Neural cell (in vitro differentiated cells): ENCODE measurements around the gene CNN1. TPM values are rescaled to one million over a fixed set of nuclear protein-coding genes. Genes with fewer than 3 reads are reported as not detected.

Experiments used
- H2AFZ ChIP-seq: fragments of 200-600, 300-800 bp; sonication (generic), shearing (Covaris generic); 2 replicates; pipeline ENCODE4 v1.6.0; 2014; ENCODE audit warnings: low read depth, mild to moderate bottlenecking, antibody characterized with exemption, low read length, moderate library complexity
- H3F3A ChIP-seq: fragments of 200-600 bp; shearing (Covaris generic); 2 replicates; pipeline ENCODE4 v1.6.1; 2016; ENCODE audit warnings: mild to moderate bottlenecking, moderate library complexity, mixed read lengths, antibody characterized with exemption, low read length; ENCODE audit not compliant: insufficient read depth, poor library complexity, severe bottlenecking
- H3K27ac ChIP-seq: fragments of 200-600, 300-800 bp; sonication (generic), shearing (Covaris generic); 2 replicates; pipeline ENCODE4 v1.5.1; 2014; ENCODE audit warnings: mild to moderate bottlenecking, low read length, moderate library complexity
- H3K27me3 ChIP-seq: fragments of 300-800, 200-600 bp; sonication (generic), shearing (Covaris generic); 2 replicates; pipeline ENCODE4 v1.6.0; 2014; ENCODE audit warnings: mild to moderate bottlenecking, low read depth, low read length, moderate library complexity; ENCODE audit not compliant: insufficient read depth
- H3K36me3 ChIP-seq: fragments of 300-800, 200-600 bp; sonication (generic), shearing (Covaris generic); 2 replicates; pipeline ENCODE4 v1.5.1; 2014; ENCODE audit warnings: mild to moderate bottlenecking, antibody characterized with exemption, low read length, moderate library complexity; ENCODE audit not compliant: insufficient read depth
- H3K4me2 ChIP-seq: fragments of 300-800, 200-600 bp; sonication (generic), shearing (Covaris generic); 2 replicates; pipeline ENCODE4 v1.6.0; 2014; ENCODE audit warnings: mild to moderate bottlenecking, low read length
- H3K4me3 ChIP-seq: fragments of 300-800, 200-600 bp; sonication (generic), shearing (Covaris generic); 2 replicates; pipeline ENCODE4 v1.5.1; 2014; ENCODE audit warnings: mild to moderate bottlenecking, low read length, moderate library complexity
- H3K79me2 ChIP-seq: fragments of 200-600 bp; shearing (Covaris generic); replicated peaks from 2 replicates; pipeline ENCODE4 v1.6.0; 2014; ENCODE audit warnings: mild to moderate bottlenecking, low read length, moderate library complexity; ENCODE audit not compliant: insufficient read depth
- H3K9ac ChIP-seq: fragments of 300-800, 200-600 bp; sonication (generic), shearing (Covaris generic); 2 replicates; pipeline ENCODE4 v1.6.1; 2016; ENCODE audit warnings: mild to moderate bottlenecking, low read length, mixed read lengths
- H3K9me2 ChIP-seq: fragments of 200-600 bp; shearing (Covaris generic); 2 replicates; pipeline ENCODE4 v1.6.1; 2016; ENCODE audit warnings: mild to moderate bottlenecking, low read length, mixed read lengths; ENCODE audit not compliant: insufficient read depth
- H3K9me3 ChIP-seq: fragments of 200-600, 300-800 bp; sonication (generic), shearing (Covaris generic); 2 replicates; pipeline ENCODE4 v1.6.1; 2016; ENCODE audit warnings: mild to moderate bottlenecking, mixed run types, low read length, moderate library complexity, mixed read lengths
- H4K20me1 ChIP-seq: fragments of 200-600 bp; shearing (Covaris generic); 2 replicates; pipeline ENCODE4 v1.6.1; 2016; ENCODE audit warnings: mild to moderate bottlenecking, mixed run types; ENCODE audit not compliant: insufficient read depth
- EP300 ChIP-seq: fragments of 450-650 bp; conservative IDR thresholded peaks from 2 replicates; pipeline ENCODE4 v1.6.1; 2014; ENCODE audit warnings: antibody characterized with exemption, mild to moderate bottlenecking, moderate library complexity; ENCODE audit not compliant: poor library complexity, severe bottlenecking
- EZH2 ChIP-seq: fragments of 200-600, 300-800 bp; shearing (Covaris generic), sonication (generic); IDR thresholded peaks from 2 replicates; pipeline ENCODE4 v1.6.1; 2014; ENCODE audit warnings: antibody characterized with exemption, low read length, borderline replicate concordance, mild to moderate bottlenecking; ENCODE audit not compliant: insufficient read depth, poor library complexity, severe bottlenecking
- MXI1 ChIP-seq: fragments of 450-650 bp; conservative IDR thresholded peaks from 2 replicates; pipeline ENCODE4 v1.6.1; 2014; ENCODE audit warnings: antibody characterized with exemption, mild to moderate bottlenecking; ENCODE audit not compliant: poor library complexity, severe bottlenecking
- POLR2AphosphoS5 ChIP-seq: IDR thresholded peaks from 2 replicates; pipeline ENCODE4 v1.6.1; 2012
- RAD21 ChIP-seq: fragments of 450-650 bp; conservative IDR thresholded peaks from 2 replicates; pipeline ENCODE4 v1.6.1; 2014; ENCODE audit warnings: antibody characterized with exemption, mild to moderate bottlenecking, moderate library complexity
- SMC3 ChIP-seq: fragments of 450-650 bp; conservative IDR thresholded peaks from 2 replicates; pipeline ENCODE4 v1.6.1; 2014; ENCODE audit warnings: antibody characterized with exemption, mild to moderate bottlenecking, moderate library complexity; ENCODE audit not compliant: poor library complexity
- TAF1 ChIP-seq: IDR thresholded peaks from 2 replicates; pipeline ENCODE4 v1.6.1; 2012; ENCODE audit warnings: low read depth
- polyA plus RNA-seq: library from polyadenylated mRNA; depleted of rRNA; stranded (reverse); fragments of >200 nt; gene quantifications from 2 replicates; pipeline ENCODE4 v1.2.3, GENCODE V29; 2014
- TF ChIP-seq, protein P1 (sequence below): IDR thresholded peaks from 2 replicates; pipeline ENCODE4 v1.6.1; 2012; ENCODE audit warnings: borderline replicate concordance
- TF ChIP-seq, protein P2 (sequence below): fragments of 450-650 bp; IDR thresholded peaks from 2 replicates; pipeline ENCODE4 v1.5.1; 2014; ENCODE audit warnings: antibody characterized with exemption, mild to moderate bottlenecking, moderate library complexity; ENCODE audit not compliant: poor library complexity, severe bottlenecking

Gene CNN1
- polyA plus RNA-seq, 1 donor from 2014 or later, result not detected

DNA sequence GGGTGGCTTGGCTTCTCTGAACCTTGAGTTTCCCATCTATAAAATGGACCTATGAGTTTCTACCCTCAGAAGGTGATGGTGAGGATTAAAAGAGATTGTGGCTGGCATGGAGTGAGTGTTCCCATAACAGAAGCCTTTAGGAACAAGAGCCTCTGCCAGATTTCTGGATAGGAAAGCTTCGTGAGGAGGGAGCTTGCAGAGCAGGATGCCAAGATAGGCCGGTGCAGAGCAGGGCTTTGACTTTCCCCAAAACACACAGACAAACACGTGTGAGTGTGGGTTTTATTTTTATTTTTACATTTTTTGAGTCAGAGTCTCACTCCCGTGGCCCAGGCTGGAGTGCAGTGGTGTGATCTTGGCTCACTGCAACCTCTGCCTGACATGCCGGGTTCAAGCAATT is 3.7 kb upstream of the CNN1 start:
- Histone ChIP-seq H3K79me2 (no peaks in the 10 kb centered on the region), H3K4me2 (no peak overlapping the region), H3K4me3 (no peak overlapping the region), H4K20me1 (no peaks in the 10 kb centered on the region), H3K36me3 (no peaks in the 10 kb centered on the region), H3K9me2 (no peaks in the 10 kb centered on the region), H3F3A (no peaks in the 10 kb centered on the region), H3K27me3 (no peaks in the 10 kb centered on the region), H3K27ac (no peak overlapping the region), H3K9ac (no peak overlapping the region), H3K9me3 (no peaks in the 10 kb centered on the region), H2AFZ (no peak overlapping the region)
- TF ChIP-seq, protein P1, sequence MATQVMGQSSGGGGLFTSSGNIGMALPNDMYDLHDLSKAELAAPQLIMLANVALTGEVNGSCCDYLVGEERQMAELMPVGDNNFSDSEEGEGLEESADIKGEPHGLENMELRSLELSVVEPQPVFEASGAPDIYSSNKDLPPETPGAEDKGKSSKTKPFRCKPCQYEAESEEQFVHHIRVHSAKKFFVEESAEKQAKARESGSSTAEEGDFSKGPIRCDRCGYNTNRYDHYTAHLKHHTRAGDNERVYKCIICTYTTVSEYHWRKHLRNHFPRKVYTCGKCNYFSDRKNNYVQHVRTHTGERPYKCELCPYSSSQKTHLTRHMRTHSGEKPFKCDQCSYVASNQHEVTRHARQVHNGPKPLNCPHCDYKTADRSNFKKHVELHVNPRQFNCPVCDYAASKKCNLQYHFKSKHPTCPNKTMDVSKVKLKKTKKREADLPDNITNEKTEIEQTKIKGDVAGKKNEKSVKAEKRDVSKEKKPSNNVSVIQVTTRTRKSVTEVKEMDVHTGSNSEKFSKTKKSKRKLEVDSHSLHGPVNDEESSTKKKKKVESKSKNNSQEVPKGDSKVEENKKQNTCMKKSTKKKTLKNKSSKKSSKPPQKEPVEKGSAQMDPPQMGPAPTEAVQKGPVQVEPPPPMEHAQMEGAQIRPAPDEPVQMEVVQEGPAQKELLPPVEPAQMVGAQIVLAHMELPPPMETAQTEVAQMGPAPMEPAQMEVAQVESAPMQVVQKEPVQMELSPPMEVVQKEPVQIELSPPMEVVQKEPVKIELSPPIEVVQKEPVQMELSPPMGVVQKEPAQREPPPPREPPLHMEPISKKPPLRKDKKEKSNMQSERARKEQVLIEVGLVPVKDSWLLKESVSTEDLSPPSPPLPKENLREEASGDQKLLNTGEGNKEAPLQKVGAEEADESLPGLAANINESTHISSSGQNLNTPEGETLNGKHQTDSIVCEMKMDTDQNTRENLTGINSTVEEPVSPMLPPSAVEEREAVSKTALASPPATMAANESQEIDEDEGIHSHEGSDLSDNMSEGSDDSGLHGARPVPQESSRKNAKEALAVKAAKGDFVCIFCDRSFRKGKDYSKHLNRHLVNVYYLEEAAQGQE, result no peak
- TF ChIP-seq MXI1 (no peak), EP300 (no peak), POLR2AphosphoS5 (no peak), TAF1 (no peak), RAD21 (no peak), SMC3 (no peak), EZH2 (no peak)
- TF ChIP-seq, protein P2, sequence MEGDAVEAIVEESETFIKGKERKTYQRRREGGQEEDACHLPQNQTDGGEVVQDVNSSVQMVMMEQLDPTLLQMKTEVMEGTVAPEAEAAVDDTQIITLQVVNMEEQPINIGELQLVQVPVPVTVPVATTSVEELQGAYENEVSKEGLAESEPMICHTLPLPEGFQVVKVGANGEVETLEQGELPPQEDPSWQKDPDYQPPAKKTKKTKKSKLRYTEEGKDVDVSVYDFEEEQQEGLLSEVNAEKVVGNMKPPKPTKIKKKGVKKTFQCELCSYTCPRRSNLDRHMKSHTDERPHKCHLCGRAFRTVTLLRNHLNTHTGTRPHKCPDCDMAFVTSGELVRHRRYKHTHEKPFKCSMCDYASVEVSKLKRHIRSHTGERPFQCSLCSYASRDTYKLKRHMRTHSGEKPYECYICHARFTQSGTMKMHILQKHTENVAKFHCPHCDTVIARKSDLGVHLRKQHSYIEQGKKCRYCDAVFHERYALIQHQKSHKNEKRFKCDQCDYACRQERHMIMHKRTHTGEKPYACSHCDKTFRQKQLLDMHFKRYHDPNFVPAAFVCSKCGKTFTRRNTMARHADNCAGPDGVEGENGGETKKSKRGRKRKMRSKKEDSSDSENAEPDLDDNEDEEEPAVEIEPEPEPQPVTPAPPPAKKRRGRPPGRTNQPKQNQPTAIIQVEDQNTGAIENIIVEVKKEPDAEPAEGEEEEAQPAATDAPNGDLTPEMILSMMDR, result no peak

DNA sequence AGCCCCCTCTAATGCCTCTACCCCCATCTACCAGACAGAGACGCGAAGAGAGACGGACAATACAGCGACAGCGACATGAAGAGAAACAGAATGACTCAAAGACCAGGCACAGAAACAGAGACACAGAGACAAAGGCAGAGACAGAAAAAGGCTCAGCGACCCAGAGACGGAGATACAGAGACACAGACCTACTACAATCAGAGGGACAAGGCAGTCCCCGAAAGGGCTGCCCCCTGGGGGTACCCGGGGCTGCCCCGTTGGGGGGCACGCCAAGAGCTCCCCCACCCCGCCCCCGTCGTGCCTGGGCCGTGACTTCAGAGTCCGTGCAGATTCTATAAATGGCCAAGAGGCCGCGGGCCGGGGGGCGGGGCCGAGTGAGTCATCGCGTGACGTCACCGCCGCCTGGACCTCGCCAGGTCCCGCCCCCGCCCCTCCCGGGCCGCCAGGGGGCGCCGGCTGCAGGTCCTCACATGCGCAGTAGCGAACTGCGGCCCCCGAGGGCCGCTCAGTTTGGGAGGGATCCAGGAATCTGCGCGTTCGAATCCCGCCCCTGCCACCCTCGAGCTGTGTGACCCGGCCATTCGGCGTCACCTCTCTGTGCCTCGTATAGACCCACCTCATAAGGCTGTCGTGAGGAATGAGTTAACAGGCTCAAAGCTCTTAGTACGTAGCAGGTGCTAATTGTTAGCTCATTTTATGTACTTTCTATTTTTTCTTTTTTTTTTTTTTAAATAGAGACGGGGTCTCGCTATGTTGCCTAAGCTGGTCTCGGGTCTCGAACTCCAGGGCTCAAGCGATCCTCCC is 2.7 kb upstream of the CNN1 start:
- Histone ChIP-seq H3K27ac (no peak overlapping the region), H2AFZ (peak overlapping the region; percentile 69), H3K9me3 (no peaks in the 10 kb centered on the region), H3F3A (no peaks in the 10 kb centered on the region), H3K9ac (peak overlapping the region; percentile 55), H3K9me2 (no peaks in the 10 kb centered on the region), H3K79me2 (no peaks in the 10 kb centered on the region), H3K36me3 (no peaks in the 10 kb centered on the region), H3K27me3 (no peaks in the 10 kb centered on the region), H4K20me1 (no peaks in the 10 kb centered on the region), H3K4me2 (no peak overlapping the region), H3K4me3 (peak overlapping the region; percentile 57)
- TF ChIP-seq EZH2 (no peak), EP300 (no peak), POLR2AphosphoS5 (peak; percentile 16), SMC3 (peak; percentile 34)
- TF ChIP-seq, protein P2, result peak; percentile 69
